Loucy (cell line): ENCODE data around the gene FBXO4.

ENCODE experiments used
- EZH2phosphoT487 ChIP-seq: fragments of 200-600 bp; IDR thresholded peaks from 2 replicates; pipeline ENCODE4 v1.6.1; 2018; ENCODE audit warnings: antibody characterized with exemption, mild to moderate bottlenecking, moderate library complexity, borderline replicate concordance
- TF ChIP-seq, protein P1 (sequence below): fragments of 200-600 bp; sonication (generic); conservative IDR thresholded peaks from 2 replicates; pipeline ENCODE4 v1.5.1; 2014; ENCODE audit warnings: mild to moderate bottlenecking, antibody characterized with exemption, low read length

- TF ChIP-seq, protein P1, sequence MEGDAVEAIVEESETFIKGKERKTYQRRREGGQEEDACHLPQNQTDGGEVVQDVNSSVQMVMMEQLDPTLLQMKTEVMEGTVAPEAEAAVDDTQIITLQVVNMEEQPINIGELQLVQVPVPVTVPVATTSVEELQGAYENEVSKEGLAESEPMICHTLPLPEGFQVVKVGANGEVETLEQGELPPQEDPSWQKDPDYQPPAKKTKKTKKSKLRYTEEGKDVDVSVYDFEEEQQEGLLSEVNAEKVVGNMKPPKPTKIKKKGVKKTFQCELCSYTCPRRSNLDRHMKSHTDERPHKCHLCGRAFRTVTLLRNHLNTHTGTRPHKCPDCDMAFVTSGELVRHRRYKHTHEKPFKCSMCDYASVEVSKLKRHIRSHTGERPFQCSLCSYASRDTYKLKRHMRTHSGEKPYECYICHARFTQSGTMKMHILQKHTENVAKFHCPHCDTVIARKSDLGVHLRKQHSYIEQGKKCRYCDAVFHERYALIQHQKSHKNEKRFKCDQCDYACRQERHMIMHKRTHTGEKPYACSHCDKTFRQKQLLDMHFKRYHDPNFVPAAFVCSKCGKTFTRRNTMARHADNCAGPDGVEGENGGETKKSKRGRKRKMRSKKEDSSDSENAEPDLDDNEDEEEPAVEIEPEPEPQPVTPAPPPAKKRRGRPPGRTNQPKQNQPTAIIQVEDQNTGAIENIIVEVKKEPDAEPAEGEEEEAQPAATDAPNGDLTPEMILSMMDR = no peak
- no peak for TF ChIP-seq EZH2phosphoT487
These were observed 53.6 kb downstream of the FBXO4 start for GRCh38 chr5:41978676-41979075.
